ENCODE data around the gene ARHGDIA. TPM values are rescaled to one million over a fixed set of nuclear protein-coding genes. Genes with fewer than 3 reads are reported as not detected.

ARHGDIA gene
- total RNA-seq, 4 donors from 2014 or later, result 157 to 202 (median 180) TPM

- H3K27me3 ChIP-seq, result no peaks in the 10 kb centered on the region
- H3K36me3 ChIP-seq, result peaks cover 22% of the 10 kb centered on the region
- WGBS, result 96% methylated on average over 8 of the region's 8 CpGs
- H3K9me3 ChIP-seq, result no peaks in the 10 kb centered on the region
- TF ChIP-seq EP300 (IDR thresholded peaks at IDR 0.05), result no peak
- TF ChIP-seq CTCF (IDR thresholded peaks at IDR 0.05), result no peak
- TF ChIP-seq POLR2A (IDR thresholded peaks at IDR 0.05), result no peak
- no peak for TF ChIP-seq POLR2AphosphoS5 (IDR thresholded peaks at IDR 0.05)
- DNase-seq (ENCODE audit: low spot score in 2 of 2), result no peak
- no peak overlapping the region for H3K27ac ChIP-seq
- peaks cover 75% of the 10 kb centered on the region for H3K4me1 ChIP-seq
- H3K4me3 ChIP-seq, result no peak overlapping the region
Measured at GRCh38 chr17:81865358-81865732, 5.8 kb downstream of the ARHGDIA start.

- H3K4me3 ChIP-seq, result no peak overlapping the region
Measured at GRCh38 chr17:81863833-81864768, 7.0 kb downstream of the ARHGDIA start.

GRCh38 chr17:81863123-81863675 is 7.9 kb downstream of the ARHGDIA start:
- 71% methylated on average over 6 of the region's 6 CpGs for WGBS
- DNase-seq (ENCODE audit: low spot score in 2 of 2), result no peak
- Histone ChIP-seq H3K27me3 (no peaks in the 10 kb centered on the region), H3K4me3 (no peak overlapping the region), H3K4me1 (peaks cover 70% of the 10 kb centered on the region), H3K9me3 (no peaks in the 10 kb centered on the region), H3K36me3 (peaks cover 12% of the 10 kb centered on the region), H3K27ac (no peak overlapping the region)
- TF ChIP-seq POLR2A (IDR thresholded peaks at IDR 0.05) (no peak), POLR2AphosphoS5 (IDR thresholded peaks at IDR 0.05) (no peak), CTCF (IDR thresholded peaks at IDR 0.05) (no peak), EP300 (IDR thresholded peaks at IDR 0.05) (no peak)

More at GRCh38 chr17:81863833-81864768, 7.0 kb downstream of the ARHGDIA start:
- H3K27me3 ChIP-seq, result no peaks in the 10 kb centered on the region
- 62% methylated on average over 4 of the region's 9 CpGs for WGBS
- peaks cover 14% of the 10 kb centered on the region for H3K36me3 ChIP-seq
- H3K27ac ChIP-seq, result no peak overlapping the region
- peaks cover 70% of the 10 kb centered on the region for H3K4me1 ChIP-seq
- TF ChIP-seq POLR2AphosphoS5 (IDR thresholded peaks at IDR 0.05) (no peak), EP300 (IDR thresholded peaks at IDR 0.05) (no peak), POLR2A (IDR thresholded peaks at IDR 0.05) (no peak), CTCF (IDR thresholded peaks at IDR 0.05) (no peak)
- no peak for DNase-seq (ENCODE audit: low spot score in 2 of 2)
- no peaks in the 10 kb centered on the region for H3K9me3 ChIP-seq

- peak; percentile 100 for DNase-seq (ENCODE audit: low spot score in 2 of 2)
- Histone ChIP-seq H3K4me1 (peaks cover 72% of the 10 kb centered on the region), H3K9me3 (no peaks in the 10 kb centered on the region), H3K36me3 (peaks cover 11% of the 10 kb centered on the region), H3K27ac (peak overlapping the region; percentile 97), H3K4me3 (peak overlapping the region; percentile 69), H3K27me3 (no peaks in the 10 kb centered on the region)
- under 1% methylated on average over 57 of the region's 74 CpGs for WGBS
- TF ChIP-seq CTCF (IDR thresholded peaks at IDR 0.05) (no peak), POLR2A (IDR thresholded peaks at IDR 0.05) (peak; percentile 68 to 93), EP300 (IDR thresholded peaks at IDR 0.05) (no peak), POLR2AphosphoS5 (IDR thresholded peaks at IDR 0.05) (peak; percentile 88 to 98 (median 94))
Measured at GRCh38 chr17:81860756-81861568, 10.2 kb downstream of the ARHGDIA start.
